HEK293 (cell line): ENCODE results near the gene TIMM9.

Source experiments
- CTCF ChIA-PET: fragments of 350-600 bp; formaldehyde crosslinking; extraction: SDS; loops from one replicate; lab custom pipeline; 2021; ENCODE audit warnings: antibody characterized with exemption; lab: Yijun Ruan, JAX
- POLR2A ChIA-PET: fragments of 300-600 bp; formaldehyde crosslinking; extraction: SDS; loops from one replicate; lab custom pipeline; 2020; ENCODE audit warnings: antibody characterized with exemption, inconsistent platforms; lab: Yijun Ruan, JAX
- H3K27ac ChIP-seq: fragments of 200-500 bp; sonication (Bioruptor generic); 2 replicates; pipeline ENCODE4 v1.5.1; 2014; ENCODE audit warnings: low read depth, low read length, control low read depth, inconsistent platforms; ENCODE audit errors: extremely low read depth
- H3K36me3 ChIP-seq, 2 experiments: fragments of 200-500 bp in 1 of 2; sonication (Bioruptor generic) in 1 of 2; 1 replicate in 1 of 2; 2 replicates in 1 of 2; pipeline ENCODE4 v1.5.1; 2014 to 2017; ENCODE audit warnings: inconsistent platforms in 2 of 2, low read length in 2 of 2; ENCODE audit not compliant: control insufficient read depth in 2 of 2, insufficient read depth in 1 of 2
- H3K4me1 ChIP-seq: fragments of 200-500 bp; sonication (Bioruptor generic); 2 replicates; pipeline ENCODE4 v1.5.1; 2014; ENCODE audit warnings: mild to moderate bottlenecking, low read length, inconsistent platforms; ENCODE audit not compliant: control insufficient read depth, insufficient read depth
- H3K4me3 ChIP-seq: 2 replicates; pipeline ENCODE4 v1.5.1; 2011; ENCODE audit warnings: low read depth, mild to moderate bottlenecking, control low read depth, low read length, moderate library complexity
- H3K9me3 ChIP-seq: fragments of 200-500 bp; sonication (Bioruptor generic); 2 replicates; pipeline ENCODE4 v1.5.1; 2014; ENCODE audit warnings: low read depth, low read length, inconsistent platforms; ENCODE audit not compliant: control insufficient read depth, insufficient read depth
- REPIN1 ChIP-seq: fragments of 450-650 bp; formaldehyde crosslinking; IDR thresholded peaks from 2 replicates; pipeline ENCODE4 v1.5.1; 2017; ENCODE audit warnings: missing biosample characterization, missing genetic modification characterization, low read depth
- ZFP69B ChIP-seq: fragments of 450-650 bp; formaldehyde crosslinking; IDR thresholded peaks from 2 replicates; pipeline ENCODE4 v1.5.1; 2016; ENCODE audit warnings: missing biosample characterization, missing genetic modification characterization
- ZNF366 ChIP-seq: fragments of 450-650 bp; formaldehyde crosslinking; conservative IDR thresholded peaks from 2 replicates; pipeline ENCODE4 v1.5.1; 2016; ENCODE audit warnings: missing biosample characterization, missing genetic modification characterization
- ZNF394 ChIP-seq: fragments of 450-650 bp; formaldehyde crosslinking; IDR thresholded peaks from 2 replicates; pipeline ENCODE4 v1.5.1; 2016; ENCODE audit warnings: missing biosample characterization, missing genetic modification characterization, mild to moderate bottlenecking, moderate library complexity, borderline replicate concordance
- ZNF501 ChIP-seq: fragments of 450-650 bp; formaldehyde crosslinking; IDR thresholded peaks from 2 replicates; pipeline ENCODE4 v1.5.1; 2016; ENCODE audit warnings: missing biosample characterization, missing genetic modification characterization
- ZNF529 ChIP-seq: fragments of 450-650 bp; formaldehyde crosslinking; IDR thresholded peaks from 2 replicates; pipeline ENCODE4 v1.5.1; 2017; ENCODE audit warnings: missing genetic modification characterization, missing biosample characterization; ENCODE audit not compliant: insufficient replicate concordance
- ZNF792 ChIP-seq: fragments of 450-650 bp; formaldehyde crosslinking; IDR thresholded peaks from 2 replicates; pipeline ENCODE4 v1.5.1; 2016; ENCODE audit warnings: missing biosample characterization, missing genetic modification characterization
- TF ChIP-seq, protein P1 (sequence below): fragments of 450-650 bp; formaldehyde crosslinking; conservative IDR thresholded peaks from 2 replicates; pipeline ENCODE4 v1.5.1; 2016; ENCODE audit warnings: low read depth, missing biosample characterization, missing genetic modification characterization
- TF ChIP-seq, protein P2 (sequence below): fragments of 450-650 bp; formaldehyde crosslinking; IDR thresholded peaks from 2 replicates; pipeline ENCODE4 v1.5.1; 2016; ENCODE audit warnings: missing biosample characterization, missing genetic modification characterization
- TF ChIP-seq, protein P3 (sequence below): fragments of 450-650 bp; formaldehyde crosslinking; IDR thresholded peaks from 2 replicates; pipeline ENCODE4 v1.5.1; 2016; ENCODE audit warnings: missing biosample characterization, missing genetic modification characterization
- TF ChIP-seq, protein P4 (sequence below): fragments of 450-650 bp; IDR thresholded peaks from 2 replicates; pipeline ENCODE4 v1.5.1; 2018; ENCODE audit warnings: missing biosample characterization, missing genetic modification characterization
- TF ChIP-seq, protein P5 (sequence below): IDR thresholded peaks from 2 replicates; pipeline ENCODE4 v1.6.1; 2011; ENCODE audit warnings: mild to moderate bottlenecking, low read depth, low read length, borderline replicate concordance
- TF ChIP-seq, protein P6 (sequence below): fragments of 450-650 bp; formaldehyde crosslinking; IDR thresholded peaks from 2 replicates; pipeline ENCODE4 v1.5.1; 2016; ENCODE audit warnings: missing biosample characterization, missing genetic modification characterization
- TF ChIP-seq, protein P7 (sequence below): fragments of 450-650 bp; formaldehyde crosslinking; IDR thresholded peaks from 2 replicates; pipeline ENCODE4 v1.5.1; 2017; ENCODE audit warnings: missing biosample characterization, missing genetic modification characterization
- TF ChIP-seq, protein P8 (sequence below): fragments of 450-650 bp; formaldehyde crosslinking; IDR thresholded peaks from 2 replicates; pipeline ENCODE4 v1.5.1; 2016; ENCODE audit warnings: missing biosample characterization, missing genetic modification characterization
- TF ChIP-seq, protein P9 (sequence below): fragments of 450-650 bp; formaldehyde crosslinking; IDR thresholded peaks from 2 replicates; pipeline ENCODE4 v1.5.1; 2016; ENCODE audit warnings: missing biosample characterization, missing genetic modification characterization

Gene TIMM9

DNA sequence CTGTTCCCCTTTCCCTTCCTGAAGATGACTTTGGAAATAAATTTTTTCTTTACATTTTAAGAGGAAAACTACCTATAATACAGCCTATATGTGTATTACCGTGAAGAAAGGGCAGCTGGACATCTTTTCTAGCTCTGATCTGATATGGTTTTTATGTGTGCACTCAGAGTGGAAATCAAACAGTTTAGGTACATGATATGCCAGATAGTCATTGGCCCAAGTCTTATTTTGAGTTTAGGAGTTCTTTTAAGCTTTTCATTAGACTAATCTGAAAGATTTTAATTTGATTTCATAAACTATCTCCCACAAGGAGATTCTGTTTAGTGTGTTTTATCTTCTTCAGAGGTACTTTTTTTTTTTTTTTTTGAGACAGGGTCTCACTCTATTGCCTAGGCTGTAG lies 49.0 kb upstream of the TIMM9 start:
- POLR2A ChIA-PET = no interaction called here
- peaks cover 21 to 24% of the 10 kb centered on the region in 2 experiments for H3K36me3 ChIP-seq
- H3K27ac ChIP-seq = no peak overlapping the region
- H3K4me3 ChIP-seq = no peak overlapping the region
- CTCF ChIA-PET = interaction anchor here (0.6 to 1.0 kb wide), 3 partner anchors 9 to 313 kb away, joined by 3 to 6 read pairs (median 3); no protein-coding TSS in a partner anchor
- H3K4me1 ChIP-seq = no peaks in the 10 kb centered on the region
- TF ChIP-seq, protein P1, sequence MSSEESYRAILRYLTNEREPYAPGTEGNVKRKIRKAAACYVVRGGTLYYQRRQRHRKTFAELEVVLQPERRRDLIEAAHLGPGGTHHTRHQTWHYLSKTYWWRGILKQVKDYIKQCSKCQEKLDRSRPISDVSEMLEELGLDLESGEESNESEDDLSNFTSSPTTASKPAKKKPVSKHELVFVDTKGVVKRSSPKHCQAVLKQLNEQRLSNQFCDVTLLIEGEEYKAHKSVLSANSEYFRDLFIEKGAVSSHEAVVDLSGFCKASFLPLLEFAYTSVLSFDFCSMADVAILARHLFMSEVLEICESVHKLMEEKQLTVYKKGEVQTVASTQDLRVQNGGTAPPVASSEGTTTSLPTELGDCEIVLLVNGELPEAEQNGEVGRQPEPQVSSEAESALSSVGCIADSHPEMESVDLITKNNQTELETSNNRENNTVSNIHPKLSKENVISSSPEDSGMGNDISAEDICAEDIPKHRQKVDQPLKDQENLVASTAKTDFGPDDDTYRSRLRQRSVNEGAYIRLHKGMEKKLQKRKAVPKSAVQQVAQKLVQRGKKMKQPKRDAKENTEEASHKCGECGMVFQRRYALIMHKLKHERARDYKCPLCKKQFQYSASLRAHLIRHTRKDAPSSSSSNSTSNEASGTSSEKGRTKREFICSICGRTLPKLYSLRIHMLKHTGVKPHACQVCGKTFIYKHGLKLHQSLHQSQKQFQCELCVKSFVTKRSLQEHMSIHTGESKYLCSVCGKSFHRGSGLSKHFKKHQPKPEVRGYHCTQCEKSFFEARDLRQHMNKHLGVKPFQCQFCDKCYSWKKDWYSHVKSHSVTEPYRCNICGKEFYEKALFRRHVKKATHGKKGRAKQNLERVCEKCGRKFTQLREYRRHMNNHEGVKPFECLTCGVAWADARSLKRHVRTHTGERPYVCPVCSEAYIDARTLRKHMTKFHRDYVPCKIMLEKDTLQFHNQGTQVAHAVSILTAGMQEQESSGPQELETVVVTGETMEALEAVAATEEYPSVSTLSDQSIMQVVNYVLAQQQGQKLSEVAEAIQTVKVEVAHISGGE (tag by site-specific recombination) = no peak
- TF ChIP-seq ZNF366 (tag by site-specific recombination) = no peak
- TF ChIP-seq, protein P2, sequence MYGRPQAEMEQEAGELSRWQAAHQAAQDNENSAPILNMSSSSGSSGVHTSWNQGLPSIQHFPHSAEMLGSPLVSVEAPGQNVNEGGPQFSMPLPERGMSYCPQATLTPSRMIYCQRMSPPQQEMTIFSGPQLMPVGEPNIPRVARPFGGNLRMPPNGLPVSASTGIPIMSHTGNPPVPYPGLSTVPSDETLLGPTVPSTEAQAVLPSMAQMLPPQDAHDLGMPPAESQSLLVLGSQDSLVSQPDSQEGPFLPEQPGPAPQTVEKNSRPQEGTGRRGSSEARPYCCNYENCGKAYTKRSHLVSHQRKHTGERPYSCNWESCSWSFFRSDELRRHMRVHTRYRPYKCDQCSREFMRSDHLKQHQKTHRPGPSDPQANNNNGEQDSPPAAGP (tag by site-specific recombination) = no peak
- TF ChIP-seq ZNF529 = no peak
- TF ChIP-seq, protein P3, sequence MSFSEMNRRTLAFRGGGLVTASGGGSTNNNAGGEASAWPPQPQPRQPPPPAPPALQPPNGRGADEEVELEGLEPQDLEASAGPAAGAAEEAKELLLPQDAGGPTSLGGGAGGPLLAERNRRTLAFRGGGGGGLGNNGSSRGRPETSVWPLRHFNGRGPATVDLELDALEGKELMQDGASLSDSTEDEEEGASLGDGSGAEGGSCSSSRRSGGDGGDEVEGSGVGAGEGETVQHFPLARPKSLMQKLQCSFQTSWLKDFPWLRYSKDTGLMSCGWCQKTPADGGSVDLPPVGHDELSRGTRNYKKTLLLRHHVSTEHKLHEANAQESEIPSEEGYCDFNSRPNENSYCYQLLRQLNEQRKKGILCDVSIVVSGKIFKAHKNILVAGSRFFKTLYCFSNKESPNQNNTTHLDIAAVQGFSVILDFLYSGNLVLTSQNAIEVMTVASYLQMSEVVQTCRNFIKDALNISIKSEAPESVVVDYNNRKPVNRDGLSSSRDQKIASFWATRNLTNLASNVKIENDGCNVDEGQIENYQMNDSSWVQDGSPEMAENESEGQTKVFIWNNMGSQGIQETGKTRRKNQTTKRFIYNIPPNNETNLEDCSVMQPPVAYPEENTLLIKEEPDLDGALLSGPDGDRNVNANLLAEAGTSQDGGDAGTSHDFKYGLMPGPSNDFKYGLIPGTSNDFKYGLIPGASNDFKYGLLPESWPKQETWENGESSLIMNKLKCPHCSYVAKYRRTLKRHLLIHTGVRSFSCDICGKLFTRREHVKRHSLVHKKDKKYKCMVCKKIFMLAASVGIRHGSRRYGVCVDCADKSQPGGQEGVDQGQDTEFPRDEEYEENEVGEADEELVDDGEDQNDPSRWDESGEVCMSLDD = no peak
- TF ChIP-seq, protein P4, sequence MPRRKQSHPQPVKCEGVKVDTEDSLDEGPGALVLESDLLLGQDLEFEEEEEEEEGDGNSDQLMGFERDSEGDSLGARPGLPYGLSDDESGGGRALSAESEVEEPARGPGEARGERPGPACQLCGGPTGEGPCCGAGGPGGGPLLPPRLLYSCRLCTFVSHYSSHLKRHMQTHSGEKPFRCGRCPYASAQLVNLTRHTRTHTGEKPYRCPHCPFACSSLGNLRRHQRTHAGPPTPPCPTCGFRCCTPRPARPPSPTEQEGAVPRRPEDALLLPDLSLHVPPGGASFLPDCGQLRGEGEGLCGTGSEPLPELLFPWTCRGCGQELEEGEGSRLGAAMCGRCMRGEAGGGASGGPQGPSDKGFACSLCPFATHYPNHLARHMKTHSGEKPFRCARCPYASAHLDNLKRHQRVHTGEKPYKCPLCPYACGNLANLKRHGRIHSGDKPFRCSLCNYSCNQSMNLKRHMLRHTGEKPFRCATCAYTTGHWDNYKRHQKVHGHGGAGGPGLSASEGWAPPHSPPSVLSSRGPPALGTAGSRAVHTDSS (tag by site-specific recombination) = no peak
- no peak for TF ChIP-seq ZNF501 (tag by site-specific recombination)
- TF ChIP-seq, protein P5, sequence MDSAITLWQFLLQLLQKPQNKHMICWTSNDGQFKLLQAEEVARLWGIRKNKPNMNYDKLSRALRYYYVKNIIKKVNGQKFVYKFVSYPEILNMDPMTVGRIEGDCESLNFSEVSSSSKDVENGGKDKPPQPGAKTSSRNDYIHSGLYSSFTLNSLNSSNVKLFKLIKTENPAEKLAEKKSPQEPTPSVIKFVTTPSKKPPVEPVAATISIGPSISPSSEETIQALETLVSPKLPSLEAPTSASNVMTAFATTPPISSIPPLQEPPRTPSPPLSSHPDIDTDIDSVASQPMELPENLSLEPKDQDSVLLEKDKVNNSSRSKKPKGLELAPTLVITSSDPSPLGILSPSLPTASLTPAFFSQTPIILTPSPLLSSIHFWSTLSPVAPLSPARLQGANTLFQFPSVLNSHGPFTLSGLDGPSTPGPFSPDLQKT = no peak
- TF ChIP-seq, protein P6, sequence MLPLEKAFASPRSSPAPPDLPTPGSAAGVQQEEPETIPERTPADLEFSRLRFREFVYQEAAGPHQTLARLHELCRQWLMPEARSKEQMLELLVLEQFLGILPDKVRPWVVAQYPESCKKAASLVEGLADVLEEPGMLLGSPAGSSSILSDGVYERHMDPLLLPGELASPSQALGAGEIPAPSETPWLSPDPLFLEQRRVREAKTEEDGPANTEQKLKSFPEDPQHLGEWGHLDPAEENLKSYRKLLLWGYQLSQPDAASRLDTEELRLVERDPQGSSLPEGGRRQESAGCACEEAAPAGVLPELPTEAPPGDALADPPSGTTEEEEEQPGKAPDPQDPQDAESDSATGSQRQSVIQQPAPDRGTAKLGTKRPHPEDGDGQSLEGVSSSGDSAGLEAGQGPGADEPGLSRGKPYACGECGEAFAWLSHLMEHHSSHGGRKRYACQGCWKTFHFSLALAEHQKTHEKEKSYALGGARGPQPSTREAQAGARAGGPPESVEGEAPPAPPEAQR (tag by site-specific recombination) = no peak
- TF ChIP-seq, protein P7, sequence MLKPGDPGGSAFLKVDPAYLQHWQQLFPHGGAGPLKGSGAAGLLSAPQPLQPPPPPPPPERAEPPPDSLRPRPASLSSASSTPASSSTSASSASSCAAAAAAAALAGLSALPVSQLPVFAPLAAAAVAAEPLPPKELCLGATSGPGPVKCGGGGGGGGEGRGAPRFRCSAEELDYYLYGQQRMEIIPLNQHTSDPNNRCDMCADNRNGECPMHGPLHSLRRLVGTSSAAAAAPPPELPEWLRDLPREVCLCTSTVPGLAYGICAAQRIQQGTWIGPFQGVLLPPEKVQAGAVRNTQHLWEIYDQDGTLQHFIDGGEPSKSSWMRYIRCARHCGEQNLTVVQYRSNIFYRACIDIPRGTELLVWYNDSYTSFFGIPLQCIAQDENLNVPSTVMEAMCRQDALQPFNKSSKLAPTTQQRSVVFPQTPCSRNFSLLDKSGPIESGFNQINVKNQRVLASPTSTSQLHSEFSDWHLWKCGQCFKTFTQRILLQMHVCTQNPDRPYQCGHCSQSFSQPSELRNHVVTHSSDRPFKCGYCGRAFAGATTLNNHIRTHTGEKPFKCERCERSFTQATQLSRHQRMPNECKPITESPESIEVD (tag by site-specific recombination) = no peak
- TF ChIP-seq REPIN1 (tag by site-specific recombination) = no peak
- TF ChIP-seq, protein P8, sequence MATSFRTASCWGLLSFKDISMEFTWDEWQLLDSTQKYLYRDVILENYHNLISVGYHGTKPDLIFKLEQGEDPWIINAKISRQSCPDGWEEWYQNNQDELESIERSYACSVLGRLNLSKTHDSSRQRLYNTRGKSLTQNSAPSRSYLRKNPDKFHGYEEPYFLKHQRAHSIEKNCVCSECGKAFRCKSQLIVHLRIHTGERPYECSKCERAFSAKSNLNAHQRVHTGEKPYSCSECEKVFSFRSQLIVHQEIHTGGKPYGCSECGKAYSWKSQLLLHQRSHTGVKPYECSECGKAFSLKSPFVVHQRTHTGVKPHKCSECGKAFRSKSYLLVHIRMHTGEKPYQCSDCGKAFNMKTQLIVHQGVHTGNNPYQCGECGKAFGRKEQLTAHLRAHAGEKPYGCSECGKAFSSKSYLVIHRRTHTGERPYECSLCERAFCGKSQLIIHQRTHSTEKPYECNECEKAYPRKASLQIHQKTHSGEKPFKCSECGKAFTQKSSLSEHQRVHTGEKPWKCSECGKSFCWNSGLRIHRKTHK (tag by site-specific recombination) = no peak
- TF ChIP-seq, protein P9, sequence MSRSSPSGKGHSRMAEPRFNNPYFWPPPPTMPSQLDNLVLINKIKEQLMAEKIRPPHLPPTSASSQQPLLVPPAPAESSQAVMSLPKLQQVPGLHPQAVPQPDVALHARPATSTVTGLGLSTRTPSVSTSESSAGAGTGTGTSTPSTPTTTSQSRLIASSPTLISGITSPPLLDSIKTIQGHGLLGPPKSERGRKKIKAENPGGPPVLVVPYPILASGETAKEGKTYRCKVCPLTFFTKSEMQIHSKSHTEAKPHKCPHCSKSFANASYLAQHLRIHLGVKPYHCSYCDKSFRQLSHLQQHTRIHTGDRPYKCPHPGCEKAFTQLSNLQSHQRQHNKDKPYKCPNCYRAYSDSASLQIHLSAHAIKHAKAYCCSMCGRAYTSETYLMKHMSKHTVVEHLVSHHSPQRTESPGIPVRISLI (tag by site-specific recombination) = no peak
- TF ChIP-seq ZFP69B (tag by site-specific recombination) = no peak
- TF ChIP-seq ZNF792 (tag by site-specific recombination) = no peak
- no peak for TF ChIP-seq ZNF394 (tag by site-specific recombination)
- no peaks in the 10 kb centered on the region for H3K9me3 ChIP-seq
